SK-N-SH treated with all-trans-retinoic acid at 6 μM for 48 hours (cell line): Measurements from ENCODE around the gene INSR.

Source experiments
- ATAC-seq: fragments of 200-7000 bp; cut with Tn5 transposase; 3 replicates; pipeline ENCODE4 v1.9.1; 2020; ENCODE audit warnings: mild to moderate bottlenecking, moderate library complexity
- ARNTL ChIP-seq: fragments of 450-650 bp; formaldehyde crosslinking; IDR thresholded peaks from 2 replicates; pipeline ENCODE4 v1.5.0; 2020; ENCODE audit warnings: low read depth, mild to moderate bottlenecking, moderate library complexity, borderline replicate concordance
- BACH2 ChIP-seq: fragments of 250-450 bp; sonication (Bioruptor Pico); IDR thresholded peaks from 2 replicates; pipeline ENCODE4 v1.9.0; 2021; ENCODE audit warnings: mild to moderate bottlenecking, borderline replicate concordance
- CREB5 ChIP-seq: fragments of 250-450 bp; sonication (Bioruptor Pico); IDR thresholded peaks from 2 replicates; pipeline ENCODE4 v1.5.1; 2020; ENCODE audit warnings: low read depth, mild to moderate bottlenecking, moderate library complexity
- CSDC2 ChIP-seq: fragments of 250-450 bp; sonication (Bioruptor Pico); IDR thresholded peaks from 2 replicates; pipeline ENCODE4 v1.5.0; 2020; ENCODE audit warnings: mild to moderate bottlenecking, moderate library complexity
- CSRNP3 ChIP-seq: fragments of 250-450 bp; sonication (Bioruptor Pico); IDR thresholded peaks from 2 replicates; pipeline ENCODE4 v1.5.1; 2021; ENCODE audit warnings: mild to moderate bottlenecking, moderate library complexity
- ESRRG ChIP-seq: fragments of 250-450 bp; sonication (Bioruptor Pico); IDR thresholded peaks from 2 replicates; pipeline ENCODE4 v1.6.1; 2021; ENCODE audit warnings: mild to moderate bottlenecking
- GLIS3 ChIP-seq: fragments of 250-450 bp; sonication (Bioruptor Pico); IDR thresholded peaks from 2 replicates; pipeline ENCODE4 v1.5.0; 2020; ENCODE audit warnings: mild to moderate bottlenecking, moderate library complexity
- ISL1 ChIP-seq: fragments of 250-450 bp; sonication (Bioruptor Pico); IDR thresholded peaks from 2 replicates; pipeline ENCODE4 v2.1.2; 2022; ENCODE audit warnings: mild to moderate bottlenecking, moderate library complexity
- OSR1 ChIP-seq: fragments of 250-450 bp; sonication (Bioruptor Pico); IDR thresholded peaks from 2 replicates; pipeline ENCODE4 v1.8.0; 2022; ENCODE audit warnings: moderate library complexity, mild to moderate bottlenecking, inconsistent platforms
- PATZ1 ChIP-seq: fragments of 250-450 bp; sonication (Bioruptor Pico); IDR thresholded peaks from 2 replicates; pipeline ENCODE4 v1.8.0; 2020; ENCODE audit warnings: mild to moderate bottlenecking, moderate library complexity, borderline replicate concordance
- RARB ChIP-seq: fragments of 250-450 bp; sonication (Bioruptor Pico); IDR thresholded peaks from 2 replicates; pipeline ENCODE4 v1.8.0; 2021; ENCODE audit warnings: mild to moderate bottlenecking, moderate library complexity
- SNAI2 ChIP-seq: fragments of 250-450 bp; sonication (Bioruptor Pico); IDR thresholded peaks from 2 replicates; pipeline ENCODE4 v1.5.0; 2020; ENCODE audit warnings: mild to moderate bottlenecking, moderate library complexity
- TCF4 ChIP-seq: fragments of 250-450 bp; sonication (Bioruptor Pico); IDR thresholded peaks from 2 replicates; pipeline ENCODE4 v1.8.0; 2021; ENCODE audit warnings: mild to moderate bottlenecking, moderate library complexity, borderline replicate concordance
- TOX ChIP-seq: fragments of 250-450 bp; sonication (Bioruptor Pico); IDR thresholded peaks from 2 replicates; pipeline ENCODE4 v1.8.0; 2021; ENCODE audit warnings: mild to moderate bottlenecking, moderate library complexity, borderline replicate concordance
- TSHZ2 ChIP-seq: fragments of 250-450 bp; sonication (Bioruptor Pico); IDR thresholded peaks from 2 replicates; pipeline ENCODE4 v1.5.0; 2020; ENCODE audit warnings: mild to moderate bottlenecking, moderate library complexity
- ZC3H10 ChIP-seq: fragments of 250-450 bp; sonication (Bioruptor Pico); IDR thresholded peaks from 2 replicates; pipeline ENCODE4 v1.5.1; 2021; ENCODE audit warnings: mild to moderate bottlenecking, moderate library complexity
- ZFP3 ChIP-seq: fragments of 250-450 bp; sonication (Bioruptor Pico); IDR thresholded peaks from 2 replicates; pipeline ENCODE4 v1.5.0; 2020; ENCODE audit warnings: mild to moderate bottlenecking, moderate library complexity
- ZFP30 ChIP-seq: fragments of 450-650 bp; formaldehyde crosslinking; IDR thresholded peaks from 2 replicates; pipeline ENCODE4 v1.5.0; 2022; ENCODE audit warnings: mild to moderate bottlenecking, moderate library complexity
- ZNF565 ChIP-seq: fragments of 450-650 bp; formaldehyde crosslinking; conservative IDR thresholded peaks from 2 replicates; pipeline ENCODE4 v1.5.0; 2020; ENCODE audit warnings: low read depth, mild to moderate bottlenecking, moderate library complexity
- ZNF70 ChIP-seq: fragments of 450-650 bp; formaldehyde crosslinking; IDR thresholded peaks from 2 replicates; pipeline ENCODE4 v1.5.0; 2020; ENCODE audit warnings: mild to moderate bottlenecking, moderate library complexity
- ZNF8 ChIP-seq: fragments of 450-650 bp; formaldehyde crosslinking; IDR thresholded peaks from 2 replicates; pipeline ENCODE4 v1.5.0; 2020; ENCODE audit warnings: mild to moderate bottlenecking, moderate library complexity

INSR gene

GRCh38 chr19:7246601-7247000 is 47.6 kb downstream of the INSR start:
- TF ChIP-seq CREB5 (no peak), TCF4 (CRISPR knock-in tag) (no peak), PATZ1 (CRISPR knock-in tag) (no peak), ZFP30 (CRISPR knock-in tag) (no peak), BACH2 (no peak), ZNF8 (CRISPR knock-in tag) (no peak), ZNF565 (CRISPR knock-in tag) (no peak), ARNTL (no peak), TOX (CRISPR knock-in tag) (no peak), SNAI2 (no peak), ZC3H10 (CRISPR knock-in tag) (no peak), RARB (CRISPR knock-in tag) (no peak)
- no peak for ATAC-seq

GRCh38 chr19:7242601-7243258 is 51.5 kb downstream of the INSR start:
- peak; percentile 76 for ATAC-seq
- no peak for TF ChIP-seq CSDC2 (CRISPR knock-in tag)
- TF ChIP-seq ESRRG: no peak
- TF ChIP-seq ZFP3 (CRISPR knock-in tag): no peak
- 0 out of 2 replicates have a peak, but pooled peaks have one; percentile 24 for TF ChIP-seq CSRNP3 (CRISPR knock-in tag)
- TF ChIP-seq BACH2: no peak
- no peak for TF ChIP-seq ARNTL
- no peak for TF ChIP-seq RARB (CRISPR knock-in tag)
- TF ChIP-seq TSHZ2: 0 out of 2 replicates have a peak, but pooled peaks have one; percentile 26
- TF ChIP-seq ISL1: peak; percentile 64; the same call in 1 of the 2 replicates
- no peak for TF ChIP-seq TOX (CRISPR knock-in tag)
- TF ChIP-seq TCF4 (CRISPR knock-in tag): peak; percentile 53; the same call in 1 of the 2 replicates

- ATAC-seq: no peak
- TF ChIP-seq ZFP3 (CRISPR knock-in tag): no peak
- no peak for TF ChIP-seq TOX (CRISPR knock-in tag)
- no peak for TF ChIP-seq SNAI2
- TF ChIP-seq ZNF8 (CRISPR knock-in tag): no peak
- TF ChIP-seq TSHZ2: no peak
- TF ChIP-seq CSDC2 (CRISPR knock-in tag): no peak
- TF ChIP-seq ESRRG: no peak
- no peak for TF ChIP-seq GLIS3 (CRISPR knock-in tag)
- TF ChIP-seq RARB (CRISPR knock-in tag): no peak
- no peak for TF ChIP-seq OSR1 (CRISPR knock-in tag)
- TF ChIP-seq CREB5: no peak
- TF ChIP-seq ZC3H10 (CRISPR knock-in tag): no peak
- TF ChIP-seq ZNF70 (CRISPR knock-in tag): no peak
- TF ChIP-seq, all 23 proteins: peak for 0
Measured at GRCh38 chr19:7238051-7238450, 56.2 kb downstream of the INSR start.
